DOHH2 (cell line): ENCODE measurements around the gene WSCD2.

ENCODE experiments used
- CTCF ChIP-seq: fragments of 200-600 bp; sonication (generic); IDR thresholded peaks from one replicate; pipeline ENCODE4 v1.5.1; 2014; ENCODE audit warnings: antibody characterized with exemption, mild to moderate bottlenecking, low read depth, low read length; ENCODE audit not compliant: poor library complexity, severe bottlenecking
- EZH2phosphoT487 ChIP-seq: fragments of 200-600 bp; sonication (generic); IDR thresholded peaks from 2 replicates; pipeline ENCODE4 v1.6.1; 2017; ENCODE audit warnings: borderline replicate concordance, mild to moderate bottlenecking, antibody characterized with exemption, low read length, moderate library complexity, mixed read lengths

- TF ChIP-seq CTCF = no peak
- TF ChIP-seq EZH2phosphoT487 = no peak
Measured at GRCh38 chr12:108296945-108297344, 167.9 kb downstream of the WSCD2 start.
